SK-N-MC (cell line): ENCODE results near the gene AKT1.

Experiments used
- EZH2 ChIP-seq: fragments of 200-600 bp; sonication (generic); IDR thresholded peaks from one replicate; pipeline ENCODE4 v1.6.1; 2017; ENCODE audit warnings: antibody characterized with exemption
- POLR2AphosphoS5 ChIP-seq: IDR thresholded peaks from 2 replicates; pipeline ENCODE4 v1.6.1; 2012; ENCODE audit warnings: mild to moderate bottlenecking, low read depth, low read length, borderline replicate concordance

DNA sequence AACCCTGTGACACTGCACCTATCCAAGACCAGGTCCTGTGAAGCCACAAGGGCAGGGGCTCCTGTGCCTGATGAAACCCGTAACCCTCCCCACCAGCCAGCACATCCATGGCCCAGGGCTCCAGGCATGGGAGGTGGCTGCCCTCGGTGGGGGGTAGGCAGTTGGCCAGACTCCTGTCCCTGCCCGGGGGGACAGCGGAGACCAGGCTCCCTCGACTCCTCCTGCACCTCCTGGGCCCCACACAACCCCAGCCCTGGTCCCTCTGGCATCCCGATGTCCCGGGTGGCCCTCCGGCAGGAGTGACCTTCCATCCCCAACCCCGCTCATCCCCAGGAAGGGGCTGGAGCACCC, 11.4 kb downstream of the AKT1 start:
- TF ChIP-seq EZH2, result no peak
- no peak for TF ChIP-seq POLR2AphosphoS5
